IPS DF 19.7 (cell line): Measurements from ENCODE around the gene TAS2R8.
"Not testable (repeated sequence)": the region's sequence is repeated elsewhere in the genome, so short reads cannot be mapped to it uniquely, and the experiment has no call there.

Experiments
- DNase-seq: peaks from one replicate; pipeline ENCODE4 v3.0.0-alpha.2; 2013; ENCODE audit warnings: low read depth, low spot score

Gene TAS2R8

DNA sequence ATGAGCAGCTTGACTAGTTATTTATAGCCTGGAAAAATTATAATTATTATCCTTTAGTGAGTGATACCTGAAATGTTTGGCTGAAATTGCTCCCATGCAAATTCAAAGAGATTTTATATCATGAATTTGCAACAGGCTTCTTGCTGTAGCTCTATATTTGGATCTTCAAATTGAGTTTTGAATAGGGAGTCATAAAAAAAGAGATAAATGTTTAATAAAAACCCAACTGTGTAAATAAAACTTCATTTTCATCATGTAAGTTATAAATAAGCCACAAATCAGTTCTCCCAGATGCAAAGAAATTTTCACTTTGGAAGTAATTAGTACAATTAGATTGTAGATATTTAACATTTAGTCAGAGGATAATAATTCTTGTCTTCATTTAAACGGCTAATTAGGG is at the start of gene TAS2R8:
TAS2R8 (minus strand) TSS at position 101 of the 400 bp plus-strand sequence. CDS start 306 bp downstream, outside the sequence.
- DNase-seq = no peak

- DNase-seq = no peak
Observed at GRCh38 chr12:10855807-10856206, 48.7 kb upstream of the TAS2R8 start.

DNA sequence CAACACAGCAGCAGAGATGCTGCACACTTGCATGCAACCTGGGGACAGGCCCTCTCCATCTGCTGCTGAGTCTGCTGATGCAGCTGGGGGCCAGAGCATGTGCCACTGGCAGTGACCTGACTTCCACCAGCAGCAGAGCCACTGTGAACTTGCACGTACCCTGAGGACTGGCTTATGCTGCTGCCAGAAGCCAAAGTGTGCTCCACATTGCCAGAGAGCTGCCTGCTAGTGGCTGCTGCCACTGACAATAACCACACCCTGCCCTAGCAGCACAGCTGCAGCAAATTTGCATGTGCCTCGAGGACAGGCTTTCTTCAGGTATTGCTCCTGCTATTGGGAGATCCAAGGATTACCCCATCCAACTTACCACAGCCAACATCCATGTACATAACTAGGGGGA is 46.7 kb upstream of the TAS2R8 start:
- no peak for DNase-seq

GRCh38 chr12:10851243-10851858 is 44.3 kb upstream of the TAS2R8 start:
- DNase-seq = no peak

DNA sequence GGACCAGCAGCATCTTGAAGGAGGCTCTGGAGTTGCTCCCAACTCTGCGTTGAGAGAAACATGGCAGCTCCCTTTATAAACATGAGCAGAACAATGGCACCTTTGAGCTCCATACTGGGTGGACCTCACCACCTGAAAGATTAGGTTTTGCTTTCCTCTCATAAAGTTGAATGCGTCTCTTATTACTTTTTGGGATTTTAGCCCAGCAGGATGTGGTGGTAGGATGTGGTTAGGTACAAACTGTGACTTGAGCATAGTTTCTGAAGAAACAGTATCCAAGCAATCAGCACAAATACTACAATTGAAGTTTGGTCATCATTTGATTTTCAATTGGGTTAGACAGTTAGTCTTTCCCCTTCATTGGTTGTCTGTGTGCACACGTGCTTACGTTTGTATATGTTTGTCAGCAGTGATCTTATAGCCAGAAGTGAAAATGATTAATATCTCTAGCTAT is 42.4 kb upstream of the TAS2R8 start, which contains the start of gene PRR4:
PRR4 (minus strand) TSS at position 51 of the 454 bp plus-strand sequence; CDS start at position 13, 38 bp downstream.
- no peak for DNase-seq

GRCh38 chr12:10847744-10848143 is 40.7 kb upstream of the TAS2R8 start:
- DNase-seq = no peak

- DNase-seq = no peak
Observed at GRCh38 chr12:10842862-10843261, 35.8 kb upstream of the TAS2R8 start.

DNA sequence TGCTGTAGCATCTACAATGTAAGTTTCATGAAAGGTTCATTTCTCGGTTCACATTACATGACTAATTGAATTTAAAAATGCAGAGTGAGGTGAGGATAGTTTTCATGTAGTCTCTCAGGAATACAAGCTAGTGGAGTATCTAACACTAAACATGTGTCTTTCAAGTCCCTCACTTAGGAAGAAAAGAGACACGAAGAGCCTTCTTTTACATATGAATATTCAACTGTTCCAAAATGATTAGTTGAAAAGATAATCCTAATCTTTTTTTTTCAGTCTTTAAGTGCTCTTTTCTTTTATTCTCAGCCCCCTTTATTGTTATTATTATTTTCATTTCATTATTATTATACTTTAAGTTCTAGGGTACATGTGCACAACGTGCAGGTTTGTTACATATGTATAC is 31.4 kb upstream of the TAS2R8 start:
- DNase-seq = no peak

DNA sequence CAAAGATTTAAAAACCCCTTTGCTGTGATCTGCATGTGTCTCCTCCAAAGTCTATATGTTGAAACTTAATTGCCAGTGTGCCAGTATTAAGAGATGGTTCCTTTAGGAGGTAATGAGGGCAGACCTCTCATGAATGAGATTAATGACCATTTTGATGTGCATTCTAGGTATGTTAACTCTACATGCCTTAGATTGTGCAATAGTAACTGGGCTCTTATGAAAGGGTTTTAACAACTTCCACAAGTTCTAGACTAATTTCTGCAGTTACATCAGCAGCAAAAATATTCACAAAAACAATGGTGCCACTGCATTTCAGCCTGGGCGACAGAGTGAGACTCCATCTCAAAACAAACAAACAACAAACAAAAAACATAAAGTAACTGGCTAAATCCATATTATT is 22.9 kb upstream of the TAS2R8 start:
- DNase-seq = no peak

DNA sequence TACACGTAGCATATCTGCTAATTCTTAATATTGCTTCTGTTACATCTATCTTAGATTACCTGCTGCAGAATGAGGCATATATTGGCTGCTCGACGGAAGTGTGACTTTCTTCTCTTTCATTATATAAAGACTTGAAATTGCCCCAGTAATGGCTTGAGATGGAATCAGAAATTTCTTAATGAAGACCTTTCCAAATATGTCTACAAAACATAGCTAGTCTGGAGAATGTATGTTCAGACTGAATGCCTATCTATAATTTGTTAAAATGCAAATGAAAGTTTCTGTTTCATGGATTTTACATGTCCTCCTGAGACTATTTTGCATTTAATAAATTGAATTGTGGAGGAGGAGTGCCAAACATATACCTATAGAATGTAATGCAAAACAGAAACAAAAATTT is 19.2 kb upstream of the TAS2R8 start, which contains the start of gene TAS2R10:
TAS2R10 (minus strand) TSS at position 101 of the 400 bp plus-strand sequence; CDS start at position 12, 89 bp downstream.
- DNase-seq = no peak

GRCh38 chr12:10824957-10825356 is 17.9 kb upstream of the TAS2R8 start:
- no peak for DNase-seq

DNA sequence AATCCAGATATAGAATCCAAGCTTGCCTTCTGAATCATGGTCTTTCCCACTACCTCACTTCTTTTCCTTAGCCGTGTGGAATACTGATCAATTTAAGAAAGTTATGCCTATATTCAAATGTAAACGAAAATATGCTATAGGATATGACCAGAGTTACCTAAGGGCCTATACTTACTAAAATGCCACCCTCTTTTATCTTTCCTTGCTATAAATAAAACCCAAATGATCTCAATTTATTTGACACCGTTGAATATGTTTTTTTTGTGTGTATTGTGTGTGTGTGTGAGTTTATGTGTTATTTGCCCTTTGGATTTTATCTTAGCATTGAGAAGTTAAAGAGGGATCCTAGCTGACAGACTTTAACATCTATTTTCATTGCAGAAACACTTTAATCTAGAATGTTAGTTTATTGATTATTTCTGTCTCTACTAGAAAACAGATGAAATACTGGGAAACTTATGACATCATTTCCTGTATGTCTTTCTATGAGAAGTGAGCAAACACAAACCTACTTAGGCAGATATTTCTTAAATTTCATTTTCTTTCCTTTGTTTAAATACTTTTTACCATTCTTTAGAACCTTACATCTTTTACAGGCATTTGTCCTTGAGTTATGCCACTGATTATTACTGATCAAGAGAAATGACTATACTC is 4.9 kb upstream of the TAS2R8 start:
- no peak for DNase-seq

DNA sequence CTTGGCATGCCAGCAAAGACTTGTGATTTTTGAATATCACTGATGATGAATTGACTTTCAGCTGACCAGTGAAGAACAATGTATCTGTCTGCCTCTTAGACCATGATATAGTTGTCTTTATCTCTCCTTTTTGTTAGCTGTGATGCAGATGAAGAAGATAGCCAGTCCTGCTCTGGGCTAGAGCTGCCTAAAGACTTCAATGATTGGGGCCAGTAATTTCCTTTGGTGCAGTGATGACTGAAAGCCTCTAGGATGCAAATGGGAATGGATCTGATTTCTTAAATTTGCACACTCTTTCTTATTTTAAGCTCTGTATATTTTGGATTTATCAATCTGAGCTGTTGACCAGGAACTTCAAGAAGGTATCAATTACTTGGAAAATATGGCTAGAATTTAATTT is 3.0 kb upstream of the TAS2R8 start, which contains the start of gene TAS2R9:
TAS2R9 (minus strand) TSS at position 101 of the 400 bp plus-strand sequence; CDS start at position 8, 93 bp downstream.
- no peak for DNase-seq

- DNase-seq = no peak
Observed at GRCh38 chr12:10802587-10802986, 4.5 kb downstream of the TAS2R8 start, which contains the start of gene TAS2R7. Gene TAS2R7, minus strand, starts transcription at chr12:10802627. Its CDS starts 57 bp downstream, at chr12:10802570.

- DNase-seq = no peak
Observed at GRCh38 chr12:10801741-10802140, 5.3 kb downstream of the TAS2R8 start.

DNA sequence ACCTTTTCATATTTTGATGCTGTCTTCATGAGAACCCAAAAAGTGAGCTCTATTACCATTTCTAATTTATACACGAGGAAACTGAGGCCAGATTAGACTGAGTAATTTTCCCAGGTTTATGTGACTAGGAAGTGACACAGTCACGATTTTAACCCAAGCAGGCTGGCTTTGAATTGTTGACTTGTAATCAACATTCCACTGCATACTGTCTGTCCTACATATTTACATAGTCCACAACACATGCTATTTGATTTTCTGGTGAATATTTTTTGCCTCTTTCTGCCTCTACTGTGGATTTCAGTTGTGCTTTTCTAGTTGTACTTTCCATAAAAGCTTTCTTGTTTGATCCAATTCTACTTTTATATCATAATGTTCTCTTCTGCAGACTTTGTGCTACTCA is 12.9 kb downstream of the TAS2R8 start:
- DNase-seq = no peak

GRCh38 chr12:10791769-10792168 is 15.3 kb downstream of the TAS2R8 start:
- DNase-seq = not testable (repeated sequence)

- no peak for DNase-seq
Observed at GRCh38 chr12:10783252-10783651, 23.8 kb downstream of the TAS2R8 start.

DNA sequence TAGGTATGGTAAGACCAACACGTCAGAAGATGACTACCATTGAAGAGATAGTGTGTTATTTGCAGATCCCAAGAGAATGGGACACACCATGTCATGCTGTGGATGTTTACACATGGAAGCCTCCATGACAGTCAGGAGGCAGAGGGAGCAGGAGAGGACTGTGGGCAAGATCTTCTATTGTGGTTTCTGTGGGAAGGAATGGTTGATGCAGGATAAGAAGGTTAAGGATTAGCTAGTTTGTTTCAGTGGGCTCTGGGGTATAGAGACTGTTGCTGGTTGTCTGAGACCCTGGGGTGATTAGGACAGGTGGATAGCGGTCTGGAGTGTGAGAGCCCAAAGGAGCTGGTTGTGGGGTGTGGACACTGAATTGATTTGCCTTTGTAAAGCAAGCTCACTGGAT is 28.0 kb downstream of the TAS2R8 start:
- DNase-seq = no peak

GRCh38 chr12:10771132-10771733 is 35.9 kb downstream of the TAS2R8 start:
- no peak for DNase-seq

DNA sequence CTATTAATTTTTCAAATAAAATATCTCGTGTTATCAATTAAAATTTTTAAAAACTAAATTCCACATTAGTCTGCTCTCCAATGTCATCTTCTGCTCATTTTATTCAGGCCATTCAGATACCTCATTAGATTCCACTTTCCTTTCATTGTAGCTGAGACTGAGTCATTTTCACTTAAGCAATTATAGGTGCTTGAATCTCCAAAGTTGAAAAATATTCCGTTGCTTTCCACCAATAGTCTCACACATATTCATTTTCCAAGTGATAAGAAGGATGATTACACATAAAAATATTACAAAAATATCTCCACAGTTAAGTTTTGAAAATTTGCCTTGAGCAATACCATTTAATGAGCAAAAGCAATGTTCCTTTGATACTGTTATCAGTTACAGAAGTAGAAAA is 47.4 kb downstream of the TAS2R8 start:
- no peak for DNase-seq

DNA sequence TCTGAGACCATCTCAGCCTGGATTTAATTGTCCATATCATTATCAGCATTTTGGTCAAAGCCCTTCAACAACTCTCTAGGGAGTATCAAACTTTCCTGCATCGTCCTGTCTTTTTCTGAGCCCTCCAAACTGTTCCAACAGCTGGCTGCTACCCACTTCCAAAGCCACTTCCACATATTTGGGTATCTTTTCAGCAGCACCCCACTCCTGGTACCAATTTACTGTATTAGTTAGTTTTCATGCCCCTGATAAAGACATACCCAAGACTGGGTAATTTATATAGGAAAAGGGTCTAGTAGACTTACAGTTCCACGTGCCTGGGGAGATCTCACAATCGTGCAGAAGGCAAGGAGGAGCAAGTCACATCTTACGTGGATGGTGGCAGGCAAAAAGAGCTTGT is 50.9 kb downstream of the TAS2R8 start:
- DNase-seq = no peak
